Measurements from ENCODE around the gene ZNF710.

DNA sequence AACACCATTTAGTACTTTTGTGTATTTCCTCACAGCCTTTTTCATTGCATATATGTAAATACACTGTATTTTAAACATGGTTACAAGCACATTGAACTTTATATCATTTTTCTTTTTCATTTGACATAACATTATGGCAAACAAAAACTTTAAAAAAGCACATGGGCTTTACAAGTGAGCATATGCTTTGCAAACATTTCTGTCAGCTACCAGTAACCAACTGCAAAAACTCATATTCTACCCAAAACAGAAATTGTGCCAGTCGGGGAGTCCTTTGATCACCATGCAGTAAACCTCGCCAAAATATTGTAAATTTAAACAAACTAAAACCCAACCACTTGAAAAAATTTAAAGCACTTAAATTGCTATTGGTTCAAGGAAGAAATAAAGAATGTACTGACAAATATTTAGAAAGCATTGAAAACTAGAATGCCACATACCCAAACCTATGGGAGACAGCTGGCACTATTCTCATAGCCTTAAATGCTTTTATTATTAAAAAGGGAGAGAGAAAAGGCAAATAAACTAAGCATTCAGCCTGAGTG lies 24.4 kb downstream of the ZNF710 start:
- TF ChIP-seq, protein P1, sequence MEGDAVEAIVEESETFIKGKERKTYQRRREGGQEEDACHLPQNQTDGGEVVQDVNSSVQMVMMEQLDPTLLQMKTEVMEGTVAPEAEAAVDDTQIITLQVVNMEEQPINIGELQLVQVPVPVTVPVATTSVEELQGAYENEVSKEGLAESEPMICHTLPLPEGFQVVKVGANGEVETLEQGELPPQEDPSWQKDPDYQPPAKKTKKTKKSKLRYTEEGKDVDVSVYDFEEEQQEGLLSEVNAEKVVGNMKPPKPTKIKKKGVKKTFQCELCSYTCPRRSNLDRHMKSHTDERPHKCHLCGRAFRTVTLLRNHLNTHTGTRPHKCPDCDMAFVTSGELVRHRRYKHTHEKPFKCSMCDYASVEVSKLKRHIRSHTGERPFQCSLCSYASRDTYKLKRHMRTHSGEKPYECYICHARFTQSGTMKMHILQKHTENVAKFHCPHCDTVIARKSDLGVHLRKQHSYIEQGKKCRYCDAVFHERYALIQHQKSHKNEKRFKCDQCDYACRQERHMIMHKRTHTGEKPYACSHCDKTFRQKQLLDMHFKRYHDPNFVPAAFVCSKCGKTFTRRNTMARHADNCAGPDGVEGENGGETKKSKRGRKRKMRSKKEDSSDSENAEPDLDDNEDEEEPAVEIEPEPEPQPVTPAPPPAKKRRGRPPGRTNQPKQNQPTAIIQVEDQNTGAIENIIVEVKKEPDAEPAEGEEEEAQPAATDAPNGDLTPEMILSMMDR (conservative IDR thresholded peaks at IDR 0.05; ENCODE audit: low read depth, low read length), result no peak
- TF ChIP-seq EZH2 (IDR thresholded peaks at IDR 0.05; ENCODE audit: borderline replicate concordance, low read depth, low read length, poor library complexity, severe bottlenecking), result no peak

Measured in A673 (cell line).